Measurements from ENCODE around the gene ICAM1. TPM values are rescaled to one million over a fixed set of nuclear protein-coding genes. Genes with fewer than 3 reads are reported as not detected.

Gene ICAM1
- total RNA-seq, 4 donors from 2014 or later = 11.4 to 43.4 (median 31.9) TPM

DNA sequence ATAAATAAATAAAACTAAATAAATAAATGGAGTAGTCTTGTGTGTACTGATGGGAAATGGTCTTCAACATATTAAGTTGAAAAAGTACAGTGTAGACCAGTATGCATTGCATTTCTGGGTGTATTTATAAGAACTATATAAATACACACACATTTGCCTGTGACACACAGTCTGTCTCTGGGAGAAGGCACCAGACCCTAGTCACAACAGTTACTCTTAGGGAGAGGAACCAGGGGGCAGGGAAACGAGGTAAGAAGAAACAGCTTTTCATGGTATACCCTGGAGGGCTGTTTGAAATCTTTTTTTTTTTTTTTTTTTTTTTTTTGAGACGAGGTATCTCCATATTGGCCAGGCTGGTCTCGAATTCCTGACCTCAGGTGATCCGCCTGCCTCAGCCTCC is 37.0 kb upstream of the ICAM1 start:
- no peak for TF ChIP-seq CTCF (IDR thresholded peaks at IDR 0.05; ENCODE audit: low read depth)

DNA sequence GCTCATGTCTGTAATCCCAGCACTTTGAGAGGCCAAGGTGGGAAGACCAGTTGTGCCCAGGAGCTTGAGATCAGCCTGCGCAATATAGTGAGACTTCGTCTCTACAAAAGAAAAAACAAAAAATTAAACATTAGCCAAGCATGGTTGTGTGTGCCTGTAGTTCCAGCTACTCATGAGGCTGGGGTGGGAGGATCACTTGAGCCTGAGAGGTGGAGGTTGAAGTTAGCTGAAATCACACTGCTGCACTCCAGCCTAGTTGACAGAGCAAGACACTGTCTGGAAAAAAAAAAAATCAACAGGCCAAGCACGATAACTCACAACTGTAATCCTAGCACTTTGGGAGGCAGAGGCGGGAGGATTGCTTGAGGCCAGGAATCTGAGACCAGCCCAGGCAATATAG is 35.9 kb upstream of the ICAM1 start:
- no peak for TF ChIP-seq CTCF (IDR thresholded peaks at IDR 0.05; ENCODE audit: low read depth)

GRCh38 chr19:10237702-10238101 is 33.2 kb upstream of the ICAM1 start:
- no peak for TF ChIP-seq CTCF (IDR thresholded peaks at IDR 0.05; ENCODE audit: low read depth)

GRCh38 chr19:10238172-10238783 is 32.6 kb upstream of the ICAM1 start:
- no peak for TF ChIP-seq CTCF (IDR thresholded peaks at IDR 0.05; ENCODE audit: low read depth)

- no peak for TF ChIP-seq CTCF (IDR thresholded peaks at IDR 0.05; ENCODE audit: low read depth)
Observed at GRCh38 chr19:10243606-10244005, 27.3 kb upstream of the ICAM1 start.

DNA sequence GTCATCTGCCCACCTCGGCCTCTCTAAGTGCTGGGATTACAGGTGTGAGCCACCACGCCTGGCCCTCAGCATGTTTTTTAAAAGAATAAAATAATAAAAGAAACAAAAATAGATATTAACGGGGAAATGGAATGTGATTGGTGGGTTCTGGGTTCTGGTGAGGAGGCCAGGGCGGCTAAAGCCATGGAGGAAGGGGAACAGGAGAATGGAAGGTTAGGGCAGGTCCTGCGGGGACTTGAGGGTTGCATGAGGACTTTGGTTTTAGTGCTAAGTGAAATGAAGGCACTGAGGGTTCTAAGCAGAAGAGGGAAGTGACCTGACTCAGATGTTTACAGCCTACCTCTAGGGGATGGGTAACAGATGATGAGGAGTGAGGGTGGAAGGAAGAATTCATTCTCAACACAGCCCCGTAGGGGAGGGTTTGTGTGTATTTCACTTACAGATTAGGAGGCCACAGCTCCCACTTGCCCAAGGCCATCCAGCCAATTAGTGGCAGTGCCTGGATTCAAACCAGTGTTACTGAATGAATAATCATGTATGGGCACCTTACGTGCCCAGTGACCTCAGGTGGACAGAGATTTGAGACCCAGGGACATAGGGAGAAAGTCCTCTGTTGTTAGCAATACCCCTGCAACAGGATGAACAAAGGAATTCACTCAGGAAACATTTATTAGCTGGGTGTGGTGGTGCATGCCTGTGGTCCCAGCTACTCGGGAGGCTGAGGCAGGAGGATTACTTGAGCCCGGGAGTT is 25.6 kb upstream of the ICAM1 start:
- TF ChIP-seq CTCF (IDR thresholded peaks at IDR 0.05; ENCODE audit: low read depth) = no peak

- TF ChIP-seq CTCF (IDR thresholded peaks at IDR 0.05; ENCODE audit: low read depth) = no peak
Observed at GRCh38 chr19:10246511-10246910, 24.4 kb upstream of the ICAM1 start.

All from subcutaneous adipose tissue (tissue), 4 donors.